Testis (tissue), 3 donors: ENCODE data around the gene CACNA1E. TPM values are rescaled to one million over a fixed set of nuclear protein-coding genes. Genes with fewer than 3 reads are reported as not detected.

Experiments used
- DNase-seq: peaks from one replicate; pipeline ENCODE4 v3.0.0-alpha.2; 2019
- H3K27ac ChIP-seq, 2 donors: fragments of 200-600 bp; sonication (generic); one replicate each; pipeline ENCODE4 v1.5.1; 2019
- H3K27me3 ChIP-seq: fragments of 200-600 bp; sonication (generic); one replicate; pipeline ENCODE4 v1.5.1; 2019
- H3K36me3 ChIP-seq: fragments of 200-600 bp; sonication (generic); one replicate; pipeline ENCODE4 v1.5.1; 2017; ENCODE audit warnings: low read depth; ENCODE audit errors: missing control alignments
- H3K4me1 ChIP-seq: fragments of 200-600 bp; sonication (generic); one replicate; pipeline ENCODE4 v1.5.1; 2019
- H3K4me3 ChIP-seq, 2 donors: fragments of 200-600 bp; sonication (generic); one replicate each; pipeline ENCODE4 v1.5.1; 2017 to 2019
- H3K9me3 ChIP-seq: fragments of 200-600 bp; sonication (generic); one replicate; pipeline ENCODE4 v1.5.1; 2017
- POLR2A ChIP-seq: fragments of 450-650 bp; IDR thresholded peaks from one replicate; pipeline ENCODE4 v1.6.1; 2017; ENCODE audit warnings: antibody characterized with exemption, mild to moderate bottlenecking, moderate library complexity
- WGBS, 2 donors: methylation state at CpG; one replicate each; pipeline ENCODE4 v1.1.5; 2018; 5-methylcytosine and 5-hydroxymethylcytosine counted together
- intact Hi-C: fragments of 100-400 bp; cut with DNase I; formaldehyde crosslinking; loops from one replicate; pipeline ENCODE4 v1.15.1; 2023; ENCODE audit warnings: low total_unique reads
- polyA plus RNA-seq: library from polyadenylated mRNA; stranded (reverse); fragments of 350-450 nt; fragmentation: Illumina TruSeq; extraction: RNeasy Lipid Tissue Mini Kit (QIAGEN cat#74804); gene quantifications from one replicate; pipeline ENCODE4 v1.2.3, GENCODE V29; 2014; ENCODE audit warnings: low read depth, low replicate concordance; ENCODE audit not compliant: insufficient read depth
- total RNA-seq, 2 donors: library from RNA; depleted of rRNA; stranded (reverse); fragments of >200 nt; gene quantifications; one replicate each; pipeline ENCODE4 v1.2.3, GENCODE V29; 2016
- TF ChIP-seq, protein P1 (sequence below), 3 experiments: fragments of 450-650 bp in 2 of 3; fragments of 200-600 bp in 1 of 3; sonication (generic) in 1 of 3; IDR thresholded peaks; one replicate each; pipeline ENCODE4 v1.5.1; 2016 to 2019; ENCODE audit warnings: antibody characterized with exemption in 3 of 3, mild to moderate bottlenecking in 2 of 3, moderate library complexity in 1 of 3

Gene CACNA1E
- total and polyA plus RNA-seq, 3 donors from 2014 or later, result 2.4 to 12.6 (median 9.1) TPM

DNA sequence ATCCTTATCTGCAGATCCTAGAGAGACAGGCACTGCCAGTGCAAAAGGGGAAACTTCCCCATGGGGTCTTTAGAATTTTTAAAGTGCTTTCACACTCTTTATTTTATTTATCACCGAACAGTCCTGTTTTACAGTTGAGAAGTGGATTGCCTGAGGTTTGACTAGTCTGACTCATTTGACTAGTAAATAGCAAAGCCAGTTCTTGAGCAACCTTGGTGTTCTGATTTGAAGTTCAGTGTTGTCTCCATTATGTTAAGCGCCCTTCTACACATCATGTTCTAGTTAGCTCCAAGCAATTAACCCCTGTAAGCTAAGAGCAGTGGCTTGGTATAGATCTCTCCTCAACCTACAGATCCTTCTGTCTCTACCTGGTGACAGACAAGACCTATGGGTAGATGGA, 262.9 kb downstream of the CACNA1E start:
- 85 to 88% methylated on average over 2 of the region's 2 CpGs for WGBS, 2 donors
- TF ChIP-seq, protein P1, sequence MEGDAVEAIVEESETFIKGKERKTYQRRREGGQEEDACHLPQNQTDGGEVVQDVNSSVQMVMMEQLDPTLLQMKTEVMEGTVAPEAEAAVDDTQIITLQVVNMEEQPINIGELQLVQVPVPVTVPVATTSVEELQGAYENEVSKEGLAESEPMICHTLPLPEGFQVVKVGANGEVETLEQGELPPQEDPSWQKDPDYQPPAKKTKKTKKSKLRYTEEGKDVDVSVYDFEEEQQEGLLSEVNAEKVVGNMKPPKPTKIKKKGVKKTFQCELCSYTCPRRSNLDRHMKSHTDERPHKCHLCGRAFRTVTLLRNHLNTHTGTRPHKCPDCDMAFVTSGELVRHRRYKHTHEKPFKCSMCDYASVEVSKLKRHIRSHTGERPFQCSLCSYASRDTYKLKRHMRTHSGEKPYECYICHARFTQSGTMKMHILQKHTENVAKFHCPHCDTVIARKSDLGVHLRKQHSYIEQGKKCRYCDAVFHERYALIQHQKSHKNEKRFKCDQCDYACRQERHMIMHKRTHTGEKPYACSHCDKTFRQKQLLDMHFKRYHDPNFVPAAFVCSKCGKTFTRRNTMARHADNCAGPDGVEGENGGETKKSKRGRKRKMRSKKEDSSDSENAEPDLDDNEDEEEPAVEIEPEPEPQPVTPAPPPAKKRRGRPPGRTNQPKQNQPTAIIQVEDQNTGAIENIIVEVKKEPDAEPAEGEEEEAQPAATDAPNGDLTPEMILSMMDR (IDR thresholded peaks at IDR 0.05), result no peak
- no peak for TF ChIP-seq POLR2A
- no peaks in the 10 kb centered on the region for H3K9me3 ChIP-seq
- H3K27me3 ChIP-seq, result no peaks in the 10 kb centered on the region
- intact Hi-C loops, result no loop called here
- H3K4me1 ChIP-seq, result no peaks in the 10 kb centered on the region
- no peak for DNase-seq
- no peak overlapping the region for H3K27ac ChIP-seq
- H3K4me3 ChIP-seq, result no peak overlapping the region
- no peaks in the 10 kb centered on the region for H3K36me3 ChIP-seq

DNA sequence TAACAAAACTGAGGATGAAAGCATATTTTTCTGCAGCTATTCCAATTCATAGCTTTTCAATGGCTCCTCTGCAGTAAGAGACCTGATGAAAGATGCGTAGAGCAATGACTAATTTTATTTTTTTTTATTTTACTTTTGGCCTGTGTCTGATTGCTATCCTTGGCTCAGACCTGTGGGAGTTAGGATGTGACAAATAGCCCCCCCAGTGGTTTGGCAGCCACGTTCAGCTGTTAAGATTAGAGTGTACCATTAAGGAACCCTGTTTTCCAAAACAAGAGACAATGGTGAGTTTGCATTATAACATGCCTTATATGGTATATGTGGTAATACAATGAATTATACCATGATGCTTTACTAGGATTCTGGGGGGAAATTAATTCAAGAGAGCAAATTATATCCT, 264.7 kb downstream of the CACNA1E start:
- Histone ChIP-seq H3K27ac (no peak overlapping the region), H3K36me3 (no peaks in the 10 kb centered on the region), H3K27me3 (no peaks in the 10 kb centered on the region), H3K4me1 (no peaks in the 10 kb centered on the region), H3K4me3 (no peak overlapping the region), H3K9me3 (no peaks in the 10 kb centered on the region)
- 64 to 69% methylated on average over 2 of the region's 2 CpGs for WGBS, 2 donors
- no peak for TF ChIP-seq POLR2A
- TF ChIP-seq, protein P1 (IDR thresholded peaks at IDR 0.05), result no peak
- intact Hi-C loops, result no loop called here
- no peak for DNase-seq

DNA sequence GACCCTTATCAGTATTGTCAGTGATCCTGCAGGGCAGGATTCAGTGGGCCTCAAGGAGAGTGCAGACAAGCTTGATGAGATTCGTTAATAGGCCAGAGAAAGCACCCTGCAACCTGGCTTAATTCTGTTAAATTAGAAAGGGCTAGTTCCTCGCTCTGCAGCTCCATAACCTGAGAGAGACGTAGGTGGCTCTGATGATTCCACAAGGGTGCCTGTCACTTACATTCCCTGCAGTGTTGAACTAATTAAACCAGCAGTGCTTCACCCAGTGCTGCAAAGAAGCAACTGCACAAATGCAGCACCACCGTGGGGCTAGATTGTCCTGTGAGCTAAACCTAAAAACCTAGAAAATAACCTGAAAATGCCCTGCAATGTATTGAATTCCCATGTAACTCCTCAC, 270.8 kb downstream of the CACNA1E start:
- intact Hi-C loops, result no loop called here
- Histone ChIP-seq H3K36me3 (no peaks in the 10 kb centered on the region), H3K4me3 (no peak overlapping the region), H3K27ac (no peak overlapping the region), H3K4me1 (no peaks in the 10 kb centered on the region), H3K27me3 (no peaks in the 10 kb centered on the region), H3K9me3 (no peaks in the 10 kb centered on the region)
- no peak for DNase-seq
- TF ChIP-seq POLR2A, result no peak
- TF ChIP-seq, protein P1 (IDR thresholded peaks at IDR 0.05), result no peak
- 82 to 88% methylated on average over 4 of the region's 4 CpGs for WGBS, 2 donors

DNA sequence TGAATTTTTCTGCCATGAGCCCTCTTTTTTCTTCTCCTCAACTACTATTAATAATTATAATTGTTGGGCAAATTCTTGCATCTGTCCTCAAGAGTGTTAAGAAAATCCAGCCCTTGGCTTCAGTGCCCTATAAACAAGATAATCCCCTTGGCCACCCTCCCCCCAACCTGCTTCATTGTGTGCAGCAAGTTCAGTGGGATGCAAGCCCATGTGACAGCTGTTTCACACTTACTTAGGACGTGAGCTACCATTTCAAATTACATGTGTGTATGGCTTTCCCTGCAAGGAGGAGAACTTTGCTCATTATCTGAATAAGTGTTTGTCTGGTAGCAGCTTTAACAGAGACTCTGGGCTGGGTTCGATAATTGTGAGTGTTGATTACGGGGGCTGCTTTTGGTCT, 276.2 kb downstream of the CACNA1E start:
- no peak for DNase-seq
- WGBS, 2 donors, result 59 to 71% methylated on average over 3 of the region's 3 CpGs

DNA sequence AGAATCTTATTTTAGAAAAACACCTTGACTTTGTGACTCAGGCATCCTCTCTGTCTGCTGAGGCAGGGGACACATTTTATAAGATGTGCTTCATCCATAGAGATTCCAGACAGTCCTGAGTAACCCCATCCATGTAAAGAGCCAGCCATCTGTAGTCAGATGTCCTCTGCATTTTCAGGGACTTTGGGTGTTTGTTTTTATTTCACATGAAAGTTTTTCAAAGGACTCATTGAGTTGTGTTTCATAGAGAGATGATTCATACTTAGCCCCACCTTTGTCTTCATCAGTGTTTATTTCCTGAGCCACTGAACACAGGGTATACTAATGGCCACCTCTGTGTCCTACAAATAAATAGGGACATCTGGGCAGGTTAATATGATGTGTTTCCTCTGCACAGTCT, 280.4 kb downstream of the CACNA1E start:
- Histone ChIP-seq H3K27me3 (no peaks in the 10 kb centered on the region), H3K9me3 (no peaks in the 10 kb centered on the region), H3K4me1 (no peaks in the 10 kb centered on the region), H3K36me3 (no peaks in the 10 kb centered on the region), H3K4me3 (no peak overlapping the region), H3K27ac (no peak overlapping the region)
- DNase-seq, result no peak
- intact Hi-C loops, result no loop called here
- TF ChIP-seq, protein P1 (IDR thresholded peaks at IDR 0.05), result no peak

More for the DNA sequence above, 276.2 kb downstream of the CACNA1E start:
- Histone ChIP-seq H3K4me1 (no peaks in the 10 kb centered on the region), H3K4me3 (no peak overlapping the region), H3K27me3 (no peaks in the 10 kb centered on the region), H3K27ac (no peak overlapping the region), H3K9me3 (no peaks in the 10 kb centered on the region), H3K36me3 (no peaks in the 10 kb centered on the region)
- TF ChIP-seq POLR2A, result no peak
- TF ChIP-seq, protein P1 (IDR thresholded peaks at IDR 0.05), result no peak
- intact Hi-C loops, result no loop called here
